ENCODE measurements around the gene RCOR3.
"Not testable (repeated sequence)": the region's sequence is repeated elsewhere in the genome, so short reads cannot be mapped to it uniquely, and the experiment has no call there.

Gene RCOR3

DNA sequence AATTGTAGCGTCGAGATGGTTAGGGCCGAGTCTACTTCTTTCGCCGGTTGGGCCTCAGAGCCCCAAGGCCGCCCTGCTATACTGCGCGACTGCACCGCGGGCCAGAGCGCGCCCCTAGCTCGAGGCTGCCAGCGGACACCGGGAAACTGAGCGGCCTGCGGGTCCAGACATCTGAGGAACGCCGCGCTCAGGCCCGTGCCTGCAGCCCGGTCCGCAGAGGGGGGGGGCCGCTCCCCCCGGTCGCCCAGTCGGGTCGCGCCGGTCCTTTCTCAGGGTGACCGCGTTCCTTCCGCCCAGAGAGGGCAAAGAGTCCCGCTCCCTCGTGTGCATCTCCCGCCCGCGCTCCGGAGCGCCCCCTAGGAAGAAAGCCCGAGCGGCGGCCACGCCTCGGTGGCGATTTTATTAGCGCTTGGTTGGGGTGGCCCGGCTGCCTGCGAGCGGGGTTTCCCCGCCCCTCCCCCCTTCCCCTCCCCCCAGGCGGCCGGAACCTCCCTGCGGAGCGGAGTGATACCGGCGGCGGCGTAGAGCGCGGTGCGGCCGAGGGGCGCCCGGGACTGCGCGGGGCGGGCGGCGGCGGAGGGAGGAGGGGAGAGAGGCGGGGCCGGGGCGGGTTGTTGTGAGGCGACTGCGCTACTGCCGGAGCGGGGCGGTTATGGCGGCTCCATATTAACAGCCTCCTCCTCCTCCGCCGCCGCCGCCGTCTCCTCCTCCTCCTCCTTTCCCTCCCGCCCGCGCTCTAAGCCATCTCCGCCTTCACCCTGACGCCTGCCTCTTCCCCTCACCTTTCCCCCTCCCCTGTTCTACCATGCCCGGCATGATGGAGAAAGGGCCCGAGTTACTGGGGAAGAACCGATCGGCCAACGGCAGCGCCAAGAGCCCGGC is at the start of gene RCOR3:
RCOR3 (plus strand) TSS at position 611 of the 882 bp plus-strand sequence; CDS start at position 806, 195 bp downstream.
- DNase-seq = peak; percentile 97

DNA sequence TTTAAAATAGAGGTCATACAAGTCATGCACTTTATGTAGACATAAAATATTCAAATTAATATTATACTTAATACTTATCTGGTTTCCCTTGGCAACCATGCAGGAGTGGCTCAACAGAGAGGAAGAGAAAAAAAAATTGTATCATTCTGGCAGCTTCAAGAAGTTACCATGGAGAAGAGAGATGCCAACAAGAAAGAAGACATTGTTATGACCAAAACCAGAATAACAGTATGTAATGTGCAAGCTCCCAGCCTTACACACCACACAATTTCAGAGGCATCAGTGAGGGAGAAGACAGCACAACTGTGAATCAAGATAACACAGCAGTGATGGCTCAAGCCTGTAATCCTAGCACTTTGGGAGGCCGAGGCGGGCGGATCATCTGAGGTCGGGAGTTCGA is 49.1 kb upstream of the RCOR3 start:
- DNase-seq = no peak

DNA sequence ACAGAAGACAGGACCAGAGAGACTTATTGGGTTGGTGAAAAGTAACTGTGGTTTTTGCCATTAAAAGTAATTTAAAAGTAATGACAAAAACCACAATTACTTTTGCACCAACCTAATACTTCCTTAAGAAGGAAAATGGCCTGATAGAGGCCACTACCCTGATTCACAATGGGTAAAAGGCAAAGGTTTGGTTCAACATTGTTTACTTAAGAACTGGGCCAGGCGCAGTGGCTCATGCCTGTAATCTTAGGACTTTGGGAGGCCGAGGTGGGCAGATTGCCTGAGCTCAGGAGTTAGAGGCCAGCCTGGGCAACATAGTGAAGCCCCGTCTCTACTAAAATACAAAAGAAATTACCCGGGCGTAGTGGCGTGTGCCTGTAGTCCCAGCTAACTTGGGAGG is 48.2 kb upstream of the RCOR3 start:
- no peak for DNase-seq

DNA sequence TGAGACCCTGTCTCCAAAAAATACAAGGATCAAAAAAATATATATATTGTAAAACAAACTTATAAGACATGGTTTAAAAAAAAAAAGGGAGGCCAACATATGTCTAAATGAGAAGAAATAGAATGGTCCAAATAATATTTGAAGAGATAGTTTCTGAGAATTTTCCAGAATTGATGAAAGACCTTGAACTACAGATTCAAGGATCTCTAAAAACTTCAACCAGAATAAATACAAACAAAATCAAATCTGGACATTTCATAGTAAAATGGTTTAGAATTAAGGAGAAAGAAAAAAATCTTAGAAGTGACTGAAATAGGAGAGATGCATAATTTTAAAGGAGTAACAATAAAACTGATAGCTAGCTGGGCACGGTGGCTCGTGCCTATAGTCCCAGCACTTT is 45.5 kb upstream of the RCOR3 start:
- DNase-seq = no peak

DNA sequence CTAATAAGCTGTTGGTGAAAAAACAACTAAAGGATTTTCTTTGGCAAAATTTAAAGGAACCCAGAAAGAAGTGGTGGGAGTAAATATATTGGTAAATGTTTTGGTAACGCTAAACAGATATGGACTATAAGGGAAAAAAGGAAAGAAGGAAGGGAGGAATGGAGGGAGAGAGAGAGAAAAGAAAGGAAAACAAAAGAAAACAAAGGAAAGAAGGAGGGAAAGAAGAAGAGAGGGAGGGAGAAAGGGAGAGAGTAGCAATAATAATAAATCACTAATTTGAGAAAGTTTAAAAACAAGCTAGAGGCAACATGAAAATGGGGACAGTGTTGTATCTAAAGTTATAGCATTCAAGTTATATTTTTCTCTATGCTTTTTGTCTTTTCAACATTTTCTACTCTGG is 43.6 kb upstream of the RCOR3 start:
- DNase-seq = no peak

DNA sequence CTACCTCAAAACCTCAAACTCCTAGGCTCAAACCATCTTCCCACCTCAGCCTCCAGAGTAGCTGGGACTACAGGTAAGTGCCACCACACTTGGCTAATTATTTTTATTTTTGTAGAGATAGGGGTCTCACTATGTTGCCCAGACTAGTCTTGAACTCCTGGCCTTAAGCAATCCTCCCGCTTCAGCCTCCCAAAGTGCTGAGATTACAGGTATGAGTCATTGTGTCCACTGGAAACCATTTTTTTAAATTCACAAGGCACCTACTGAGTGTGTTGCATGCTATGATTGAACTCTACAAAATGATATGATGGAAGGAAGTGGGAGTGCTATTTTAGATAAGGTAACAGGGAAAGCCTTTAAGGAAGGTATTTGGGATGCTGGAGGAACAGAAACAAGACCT is 41.8 kb upstream of the RCOR3 start:
- DNase-seq = no peak

DNA sequence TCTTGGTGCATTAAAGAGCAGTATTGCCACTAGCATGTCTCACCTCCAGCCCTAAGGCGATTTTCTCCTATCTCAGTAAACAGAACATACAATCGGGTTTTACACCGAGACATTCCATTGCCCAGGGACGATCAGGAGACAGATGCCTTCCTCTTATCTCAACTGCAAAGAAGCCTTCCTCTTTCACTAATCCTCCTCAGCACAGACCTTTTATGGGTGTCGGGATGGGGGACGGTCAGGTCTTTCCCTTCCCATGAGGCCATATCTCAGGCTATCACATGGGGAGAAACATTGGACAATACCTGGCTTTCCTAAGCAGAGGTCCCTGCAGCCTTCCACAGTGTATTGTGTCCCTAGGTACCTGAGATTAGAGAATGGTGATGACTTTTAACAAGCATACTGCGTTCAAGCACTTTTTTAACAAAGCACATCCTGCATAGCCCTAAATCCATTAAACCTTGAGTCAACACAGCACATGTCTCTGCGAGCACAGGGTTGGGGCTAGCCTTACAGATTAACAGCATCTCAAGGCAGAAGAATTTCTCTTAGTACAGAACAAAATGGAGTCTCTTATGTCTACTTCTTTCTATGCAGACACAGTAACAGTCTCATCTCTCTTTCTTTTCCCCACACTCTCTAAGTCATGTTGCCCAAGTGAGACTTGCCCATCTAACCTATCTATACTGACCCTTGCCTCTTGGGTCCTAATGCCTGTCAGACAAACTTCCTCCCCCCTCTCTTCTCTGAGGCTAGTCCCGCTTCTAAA is 36.5 kb upstream of the RCOR3 start:
- DNase-seq = not testable (repeated sequence)

DNA sequence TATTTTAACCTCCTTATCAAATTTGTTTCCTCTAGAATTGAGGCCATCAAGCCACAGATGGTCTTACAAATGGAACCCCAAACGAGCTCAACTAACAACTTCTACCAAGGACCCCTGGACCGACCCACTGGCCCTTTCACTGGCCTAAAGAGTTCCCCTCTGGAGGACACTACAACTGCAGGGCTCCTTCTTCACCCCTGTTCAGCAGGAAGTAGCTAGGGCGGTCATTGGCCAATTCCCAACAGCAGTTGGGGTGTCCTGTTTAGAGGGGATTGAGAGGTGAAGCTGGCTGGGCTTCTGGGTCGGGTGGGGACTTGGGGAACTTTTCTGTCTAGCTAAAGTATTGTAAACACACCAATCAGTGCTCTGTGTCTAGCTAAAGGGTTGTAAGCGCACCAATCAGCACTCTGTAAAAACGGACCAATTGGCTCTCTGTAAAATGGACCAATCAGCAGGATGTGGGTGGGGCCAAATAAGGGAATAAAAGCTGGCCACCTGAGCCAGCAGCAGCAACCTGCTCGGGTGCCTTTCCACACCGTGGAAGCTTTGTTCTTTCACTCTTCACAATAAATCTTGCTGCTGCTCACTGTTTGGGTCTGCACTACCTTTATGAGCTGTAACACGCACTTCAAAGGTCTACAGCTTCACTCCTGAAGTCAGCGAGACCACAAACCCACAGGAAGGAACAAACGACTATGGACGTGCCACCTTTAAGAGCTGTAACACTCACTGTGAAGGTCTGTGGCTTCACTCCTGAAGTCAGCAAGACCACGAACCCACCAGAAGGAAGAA is 30.4 kb upstream of the RCOR3 start:
- peak; percentile 57 for DNase-seq

DNA sequence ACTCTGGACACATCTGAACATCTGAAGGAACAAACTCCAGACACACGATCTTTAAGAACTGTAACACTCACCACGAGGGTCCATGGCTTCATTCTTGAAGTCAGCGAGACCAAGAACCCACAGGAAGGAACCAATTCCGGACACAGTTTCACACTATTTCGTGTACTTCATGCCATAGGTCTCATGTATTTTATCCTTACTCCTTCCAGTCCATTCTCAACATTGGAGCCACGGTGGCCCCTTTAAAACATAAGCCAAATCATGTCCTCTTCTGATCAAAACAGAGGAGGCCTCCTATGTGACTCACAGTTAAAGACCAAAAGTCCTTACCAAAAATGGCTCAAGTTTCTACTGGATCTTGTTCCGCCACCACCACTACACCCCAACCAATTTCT is 29.8 kb upstream of the RCOR3 start:
- DNase-seq = peak; percentile 3

DNA sequence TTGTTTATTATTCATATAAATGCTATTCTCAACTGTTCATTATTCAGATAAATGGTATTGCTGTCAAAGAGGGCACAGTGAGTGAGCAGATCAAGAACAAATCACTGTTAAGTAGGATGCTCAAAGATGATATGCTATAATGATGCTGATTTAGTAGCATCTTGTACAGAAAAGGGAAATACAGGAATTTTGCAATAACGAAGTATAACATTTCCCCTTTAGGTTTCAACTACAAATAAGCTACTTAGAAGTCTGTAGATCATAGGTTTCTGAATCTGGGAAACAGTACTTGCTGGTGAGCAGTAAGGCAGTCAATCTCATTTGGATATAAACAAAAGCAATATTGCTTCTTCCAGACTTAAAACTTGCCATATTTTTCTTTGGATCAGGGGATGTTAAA is 27.3 kb upstream of the RCOR3 start:
- no peak for DNase-seq

DNA sequence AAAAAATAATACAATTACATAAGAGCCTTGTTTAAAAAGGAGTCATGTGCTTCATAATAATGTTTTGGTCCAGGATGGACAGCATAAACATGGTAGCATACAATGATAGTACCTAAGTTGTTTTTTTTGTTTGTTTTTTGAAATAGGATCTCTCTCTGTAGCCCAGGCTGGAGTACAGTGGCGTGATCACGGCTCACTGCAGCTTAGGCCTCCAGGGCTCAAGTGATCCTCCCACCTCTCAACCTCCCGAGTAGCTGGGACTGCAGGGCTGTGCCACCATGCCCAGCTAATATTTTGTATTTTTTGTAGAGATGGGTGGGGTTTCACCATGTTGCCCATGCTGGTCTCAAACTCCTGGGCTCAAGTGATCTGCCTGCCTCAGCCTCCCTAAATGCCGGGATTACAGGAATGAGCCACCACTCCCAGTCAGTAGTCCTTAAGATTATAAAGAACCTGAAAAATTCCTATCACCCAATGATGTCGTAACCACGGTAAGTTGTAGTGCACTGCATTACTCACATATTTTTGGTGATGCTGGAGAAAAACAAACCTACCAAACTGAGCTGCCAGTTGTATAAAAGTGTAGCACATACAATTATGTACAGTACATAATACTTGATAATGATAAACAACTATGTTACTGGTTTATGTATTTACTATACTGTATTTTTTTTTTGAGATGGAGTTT is 22.4 kb upstream of the RCOR3 start:
- no peak for DNase-seq

DNA sequence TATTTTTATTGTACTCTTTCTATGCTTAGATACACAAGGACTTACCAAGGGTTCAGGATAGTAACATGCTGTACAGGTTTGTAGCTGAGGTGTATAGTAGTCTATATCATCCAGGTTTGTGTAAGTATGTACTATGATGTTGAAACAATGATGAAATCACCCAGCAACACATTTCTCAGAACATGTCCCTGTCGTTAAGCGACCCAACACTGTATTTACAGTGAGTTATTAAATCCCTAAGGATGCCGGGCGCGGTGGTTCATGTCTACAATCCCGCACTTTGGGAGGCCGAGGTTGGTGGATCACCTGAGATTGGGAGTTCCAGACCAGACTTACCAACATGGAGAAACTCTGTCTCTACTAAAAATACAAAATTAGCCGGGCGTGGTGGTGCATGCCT is 21.6 kb upstream of the RCOR3 start:
- no peak for DNase-seq

DNA sequence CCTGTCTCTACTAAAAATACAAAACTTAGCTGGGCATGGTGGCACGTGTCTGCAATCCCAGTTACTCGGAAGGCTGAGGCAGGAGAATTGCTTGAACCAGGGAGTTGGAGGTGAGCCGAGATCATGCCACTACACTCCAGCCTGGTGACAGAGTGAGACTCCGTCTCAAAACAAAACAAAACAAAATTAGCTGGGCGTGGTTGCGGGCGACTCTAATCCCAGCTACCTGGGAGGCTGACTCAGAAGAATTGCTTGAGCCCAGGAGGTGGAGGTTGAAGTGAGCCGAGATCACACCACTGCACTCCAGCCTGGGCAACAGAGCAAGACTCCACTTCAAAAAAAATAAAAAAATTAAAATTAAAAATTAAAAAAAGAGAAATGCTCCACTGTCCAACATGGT is 18.6 kb upstream of the RCOR3 start:
- not testable (repeated sequence) for DNase-seq

DNA sequence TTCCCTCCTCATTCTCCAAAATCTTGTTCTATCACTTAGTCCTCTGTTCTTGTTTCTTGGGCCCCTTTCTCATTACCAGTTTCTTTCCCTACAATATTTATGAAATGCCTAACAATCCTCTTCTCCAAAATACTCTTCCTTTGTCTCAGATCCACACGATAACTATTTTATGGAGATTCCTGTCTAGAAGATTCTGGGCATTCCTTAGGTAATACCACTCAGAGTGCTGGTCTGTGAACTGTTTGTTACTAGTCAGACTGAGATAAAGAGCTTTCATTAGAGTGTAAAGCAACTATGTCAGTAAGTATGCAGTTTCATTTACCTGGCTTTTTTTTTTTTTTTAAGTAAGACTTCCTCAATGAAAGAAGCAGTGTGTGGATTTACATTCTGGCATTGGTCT is 18.1 kb upstream of the RCOR3 start:
- no peak for DNase-seq

DNA sequence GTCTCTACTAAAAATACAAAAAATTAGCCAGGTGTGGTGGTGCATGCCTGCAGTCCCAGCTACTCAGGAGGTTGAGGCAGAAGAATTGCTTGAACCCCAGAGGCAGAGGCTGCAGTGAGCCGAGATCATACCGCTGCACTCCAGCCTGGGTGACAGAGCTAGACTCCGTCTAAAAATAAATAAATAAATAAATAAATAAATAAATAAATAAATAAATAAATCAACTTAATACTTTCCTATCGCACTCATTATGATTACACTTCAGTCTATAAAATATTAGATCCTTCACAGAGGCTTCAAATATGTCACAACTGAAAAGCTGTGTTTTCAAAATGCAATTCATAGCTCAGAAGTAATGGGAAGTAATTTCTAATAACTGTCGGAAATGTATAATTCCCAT is 15.5 kb upstream of the RCOR3 start:
- not testable (repeated sequence) for DNase-seq

DNA sequence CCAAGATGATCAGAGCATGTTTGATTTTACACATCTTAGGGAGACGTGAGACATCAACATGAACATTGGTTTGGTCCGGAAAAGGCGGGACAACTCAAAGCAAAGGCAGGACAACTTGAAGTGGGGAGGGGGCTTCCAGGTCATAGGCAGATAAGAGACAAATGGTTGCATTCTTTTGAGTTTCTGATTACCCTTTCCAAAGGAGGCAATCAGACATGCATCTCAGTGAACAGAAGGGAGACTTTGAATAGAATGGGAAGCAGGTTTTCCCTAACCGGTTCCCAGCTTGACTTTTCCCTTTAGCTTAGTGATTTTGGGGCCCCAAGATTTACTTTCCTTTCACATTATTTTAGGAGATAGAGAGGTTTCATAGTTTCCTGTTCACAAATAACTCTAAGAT is 12.6 kb upstream of the RCOR3 start:
- DNase-seq = not testable (repeated sequence)

DNA sequence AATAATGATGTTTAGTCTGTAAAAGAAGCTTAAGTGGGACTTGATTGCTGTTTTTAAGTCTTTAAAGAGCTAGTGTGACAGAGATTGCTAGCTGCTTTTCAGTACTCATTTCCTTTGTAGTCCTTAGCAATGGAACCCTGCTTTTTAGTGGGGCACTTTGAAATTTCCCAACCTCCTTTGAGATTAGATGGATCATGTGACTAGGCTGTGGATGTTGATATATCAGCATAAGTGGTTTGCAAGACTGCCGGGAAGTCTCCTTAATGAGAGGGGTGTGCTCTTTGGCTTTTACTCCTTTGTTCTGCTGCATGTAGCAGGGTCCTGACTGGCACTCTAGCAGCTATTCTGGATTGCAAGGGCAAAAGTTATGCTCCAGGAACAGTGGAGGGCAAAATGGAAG is 11.2 kb upstream of the RCOR3 start:
- DNase-seq = no peak

DNA sequence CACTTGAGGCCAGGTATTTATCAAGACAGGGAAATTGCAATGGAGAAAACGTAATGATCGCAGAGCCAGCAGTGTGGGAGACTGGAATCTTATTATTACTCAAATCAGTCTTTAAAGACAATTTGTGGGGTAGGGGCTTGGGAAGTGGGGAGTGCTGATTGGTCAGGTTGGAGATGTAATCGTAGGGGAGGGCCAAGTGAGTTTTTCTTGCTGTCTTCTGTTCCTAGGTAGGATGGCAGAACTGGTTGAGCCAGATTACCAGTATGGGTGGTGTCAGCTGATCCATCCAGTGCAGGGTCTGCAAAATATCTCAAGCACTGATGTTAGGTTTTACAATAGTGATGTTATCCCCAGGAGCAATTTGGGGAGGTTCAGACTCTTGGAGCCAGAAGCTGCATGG is 9.6 kb upstream of the RCOR3 start:
- not testable (repeated sequence) for DNase-seq

DNA sequence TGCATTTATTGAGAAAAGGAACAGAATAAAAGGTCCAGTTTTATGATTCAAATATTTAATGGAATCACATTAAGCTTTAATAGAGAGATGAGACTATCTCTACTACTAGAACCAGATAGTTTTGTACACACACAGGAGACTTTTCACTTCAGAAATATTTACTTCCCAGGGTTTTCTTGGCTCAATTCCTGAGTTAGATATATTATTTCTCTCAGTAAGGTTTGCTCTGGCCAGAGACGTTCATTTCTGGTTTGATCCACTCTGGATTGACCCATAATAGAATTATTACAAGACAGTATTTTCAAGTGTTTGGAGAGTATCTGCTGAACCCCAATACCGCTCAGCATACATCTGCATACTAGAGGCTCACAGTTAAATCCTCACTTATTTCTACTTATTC is 1.3 kb upstream of the RCOR3 start:
- no peak for DNase-seq

DNA sequence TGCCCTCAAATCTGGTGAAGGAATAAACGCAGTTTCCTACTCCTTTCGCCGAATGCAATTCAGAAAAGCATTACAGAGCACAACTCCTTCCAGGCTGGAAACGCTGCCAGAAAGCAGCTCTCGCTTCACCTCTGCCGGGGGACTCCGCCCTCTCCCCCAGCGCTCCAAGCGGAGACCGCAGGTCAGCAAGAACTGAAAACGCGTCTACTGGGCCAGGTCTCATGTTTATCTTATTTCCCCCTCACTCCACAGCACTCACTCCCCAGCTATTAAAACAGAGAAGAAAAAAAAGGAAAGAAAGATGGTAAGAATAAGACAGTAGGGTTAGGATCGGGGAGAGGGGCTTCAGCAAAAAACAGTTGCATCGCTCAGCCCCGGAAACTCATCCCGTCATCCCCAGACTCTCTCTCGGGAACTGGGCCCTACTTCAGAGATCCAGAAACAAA is 833 bp upstream of the RCOR3 start:
- peak; percentile 63 for DNase-seq

DNA sequence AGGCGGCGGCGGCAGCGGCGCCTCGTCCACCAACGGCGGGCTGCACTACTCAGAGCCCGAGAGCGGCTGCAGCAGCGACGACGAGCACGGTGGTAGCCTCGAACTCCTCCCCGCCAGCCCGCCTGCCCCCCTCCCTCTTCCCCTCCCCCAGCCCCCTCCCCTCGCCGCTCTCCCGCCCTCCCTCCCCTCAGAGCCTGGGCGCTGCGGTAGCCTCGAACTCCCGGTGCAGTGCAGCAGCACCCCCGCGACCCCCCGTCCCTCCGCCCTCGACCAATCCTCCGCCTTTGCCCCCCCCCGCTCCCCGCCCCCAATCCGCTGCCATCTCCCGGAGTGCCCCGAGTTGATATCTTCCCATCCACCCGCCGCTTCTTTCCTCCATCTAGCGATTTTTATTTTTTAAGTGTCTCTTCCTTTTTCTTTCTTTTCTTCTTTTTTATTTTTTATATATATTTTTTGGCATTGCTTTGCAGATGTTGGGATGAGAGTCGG is 516 bp downstream of the RCOR3 start:
- peak; percentile 47 for DNase-seq

Measured in CD4-positive, alpha-beta T cell treated with Interleukin-4 for 4 hours (primary cell).